GM12878 (cell line): ENCODE measurements around the gene ATP6V0C. TPM values are rescaled to one million over a fixed set of nuclear protein-coding genes. Genes with fewer than 3 reads are reported as not detected.
"Not testable (repeated sequence)": the region's sequence is repeated elsewhere in the genome, so short reads cannot be mapped to it uniquely, and the experiment has no call there.

ENCODE experiments used
- ATAC-seq: fragments of 200-7000 bp; cut with Tn5 transposase; 3 replicates; pipeline ENCODE4 v1.9.1; 2020; ENCODE audit warnings: mild to moderate bottlenecking, moderate library complexity
- BruUV-seq: library from RNA; stranded (reverse); fragments of 400-500 nt; replicated peaks from 2 replicates; lab custom pipeline; 2021; lab: Mats Ljungman, UMichigan
- CTCF ChIA-PET: fragments of 300-600 bp; sonication (Branson Sonifier 250); formaldehyde crosslinking; extraction: SDS; loops from one replicate; lab custom pipeline; 2021; ENCODE audit warnings: inconsistent platforms; lab: Yijun Ruan, JAX
- POLR2A ChIA-PET: fragments of 350-600 bp; formaldehyde crosslinking; extraction: SDS; loops from one replicate; lab custom pipeline; 2021; ENCODE audit warnings: inconsistent platforms; lab: Charles Lee
- RAD21 ChIA-PET: fragments of 300-600 bp; sonication (Branson Sonifier 250); formaldehyde crosslinking; loops from one replicate; lab custom pipeline; 2023; ENCODE audit warnings: antibody characterized with exemption; ENCODE audit not compliant: unreplicated experiment; lab: Charles Lee
- SMC1A ChIA-PET: fragments of 300-600 bp; sonication (Branson Sonifier 250); formaldehyde crosslinking; loops from one replicate; lab custom pipeline; 2023; ENCODE audit not compliant: unreplicated experiment, uncharacterized antibody; lab: Charles Lee
- DNase-seq: peaks from one replicate; pipeline ENCODE4 v3.0.0-alpha.2; 2011; ENCODE audit warnings: low read depth, low spot score
- FAIRE-seq: peaks from 3 replicates; lab custom pipeline; 2011; peaks lifted over from hg19 to GRCh38; lab: Jason Lieb, UNC
- H2AFZ ChIP-seq: 2 replicates; pipeline ENCODE4 v1.6.0; 2011; ENCODE audit warnings: low read depth, low read length, control low read depth; ENCODE audit not compliant: control insufficient read depth
- H3K27ac ChIP-seq: 2 replicates; pipeline ENCODE4 v1.5.1; 2011; ENCODE audit warnings: control low read depth; ENCODE audit not compliant: control insufficient read depth, insufficient read depth
- H3K27me3 ChIP-seq, 2 experiments: replicated peaks in 1 of 2; 2 replicates each; pipeline versions ENCODE4 v1.6.0 to v1.6.1; 2011; ENCODE audit warnings: low read length in 1 of 2; ENCODE audit not compliant: control insufficient read depth in 2 of 2, insufficient read depth in 2 of 2
- H3K36me3 ChIP-seq, 2 experiments: 2 replicates each; pipeline ENCODE4 v1.5.1; 2011; ENCODE audit warnings: low read length in 1 of 2; ENCODE audit not compliant: control insufficient read depth in 2 of 2, insufficient read depth in 2 of 2
- H3K4me1 ChIP-seq: 2 replicates; pipeline ENCODE4 v1.6.1; 2011; ENCODE audit warnings: mild to moderate bottlenecking, low read length, moderate library complexity, mixed read lengths; ENCODE audit not compliant: control insufficient read depth, insufficient read depth
- H3K4me2 ChIP-seq: 2 replicates; pipeline ENCODE4 v1.6.0; 2011; ENCODE audit warnings: control low read depth; ENCODE audit not compliant: control insufficient read depth, insufficient read depth
- H3K4me3 ChIP-seq: fragments of 200-600 bp; sonication (generic); 2 replicates; pipeline ENCODE4 v1.5.1; 2016
- H3K79me2 ChIP-seq: 2 replicates; pipeline ENCODE4 v1.6.0; 2011; ENCODE audit warnings: low read length; ENCODE audit not compliant: control insufficient read depth, insufficient read depth
- H3K9ac ChIP-seq: 2 replicates; pipeline ENCODE4 v1.8.0; 2011; ENCODE audit warnings: low read length, control low read depth, mixed read lengths; ENCODE audit not compliant: control insufficient read depth, insufficient read depth
- H3K9me3 ChIP-seq: replicated peaks from 3 replicates; pipeline ENCODE4 v1.5.1; 2011; ENCODE audit warnings: mild to moderate bottlenecking, low read length; ENCODE audit not compliant: control insufficient read depth, insufficient read depth
- H4K20me1 ChIP-seq: 2 replicates; pipeline ENCODE4 v1.6.0; 2011; ENCODE audit not compliant: control insufficient read depth, insufficient read depth
- WGBS: methylation state at CpG from one replicate; pipeline ENCODE4 v1.1.6; 2016; ENCODE audit warnings: low lambda C conversion rate; ENCODE audit not compliant: insufficient replicate concordance, insufficient coverage; ENCODE audit errors: missing lambda C conversion rate; 5-methylcytosine and 5-hydroxymethylcytosine counted together
- in situ Hi-C: fragments of 300-500 bp; cut with MboI; formaldehyde crosslinking; loops from 9 replicates; pipeline ENCODE4 v1.14.3; 2018; ENCODE audit warnings: mixed read lengths
- intact Hi-C: fragments of 100-400 bp; cut with micrococcal nuclease; formaldehyde crosslinking; loops from one replicate; pipeline ENCODE4 v1.14.2; 2022; ENCODE audit not compliant: unreplicated experiment
- microRNA counts: library from miRNA; unstranded; fragments of <30 nt; microRNA quantifications from one replicate; lab custom pipeline; 2016
- microRNA-seq: library from miRNA; unstranded; fragments of <30 nt; microRNA quantifications from one replicate; pipeline ENCODE4, GENCODE V29; 2018
- polyA plus RNA-seq, 11 experiments: library from polyadenylated mRNA; depleted of rRNA in 4 of 11; unstranded in 6 of 11; stranded (reverse) in 5 of 11; fragments of >200 nt; fragmentation: Nextera tagmentation in 4 of 11; fragmentation: Illumina TruSeq in 1 of 11; extraction: Ambion mirVana in 4 of 11; extraction: Trizol in 1 of 11; gene quantifications; 1 replicate in 1 of 11; 2 replicates in 10 of 11; pipeline versions ENCODE4 v1.2.1 to v1.2.3, GENCODE V29; 2011 to 2016; ENCODE audit warnings: inconsistent platforms in 2 of 11, missing spikeins in 2 of 11, low read depth in 1 of 11
- small RNA-seq: library from RNA; depleted of rRNA; stranded (forward); fragments of <200 nt; gene quantifications from one replicate; pipeline ENCODE3, GENCODE V24; 2014
- total RNA-seq, 4 experiments: library from RNA; depleted of rRNA in 3 of 4; stranded (reverse); fragments of >200 nt in 3 of 4; fragmentation: Illumina TruSeq in 1 of 4; extraction: Trizol in 1 of 4; gene quantifications; 2 replicates each; pipeline versions ENCODE4 v1.2.1 to v1.2.3, GENCODE V29; 2013 to 2021

ATP6V0C gene
- total and polyA plus RNA-seq, 10 of the 15 experiments (the other 5 are each of a cell fraction or from before 2014, with no cell fraction given) = 2.4 to 135 (median 18.4) TPM

GRCh38 chr16:2568573-2568972, 54.8 kb downstream of the ATP6V0C start:
- POLR2A ChIA-PET, H3K9ac ChIP-seq, ATAC-seq, H3K36me3 ChIP-seq, RAD21 ChIA-PET, H3K27me3 ChIP-seq, H3K27ac ChIP-seq, H4K20me1 ChIP-seq, H3K79me2 ChIP-seq, H3K9me3 ChIP-seq, H3K4me1 ChIP-seq, intact Hi-C loops, H2AFZ ChIP-seq, H3K4me2 ChIP-seq, CTCF ChIA-PET, BruUV-seq, H3K4me3 ChIP-seq, SMC1A ChIA-PET, DNase-seq, in situ Hi-C loops: not testable (repeated sequence)
- FAIRE-seq = peak; percentile 56
- no CpG with 5 or more reads among the region's 11 CpGs for WGBS

MicroRNAs encoded within 50 kb of the gene (microRNA counts, 767-probe panel; counts per million panel counts)
- microRNA hsa-miR-3178 (lab: Ali Mortazavi, UCI) = 55.3 counts per million

Small RNA genes within 50 kb of the gene (microRNA-seq; reads per million reads assigned to microRNA genes)
- gene MIR3178 (0.56 reads per million), gene MIR6768 (not detected)

Small RNA genes within 50 kb of the gene (small RNA-seq; reads per million reads assigned to genes)
- not detected for gene AC093525.1
- 0.90 reads per million, percentile 28 among the genes with 10 or more reads in this experiment for gene MIR3178
- gene MIR6768 = 0.27 reads per million

Other genes starting within 250 kb of the ATP6V0C start
Only the 7 nearest of the 12 such genes appear.
- gene CCNF, start 84.5 kb upstream of the ATP6V0C start, total RNA-seq (2014; rRNA removed) = 44.1 and 50.3 TPM in 2 replicates
- gene CCNF, start 84.5 kb upstream of the ATP6V0C start, total RNA-seq (2014; rRNA removed; fragmentation: Illumina TruSeq; extraction: Trizol) = 23.5 and 27.1 TPM in 2 replicates
- gene CCNF, start 84.5 kb upstream of the ATP6V0C start, total RNA-seq (2021) = 48.9 and 54.2 TPM in 2 replicates
- gene CCNF, start 84.5 kb upstream of the ATP6V0C start, polyA plus RNA-seq (2011; rRNA removed) = 9.1 and 16.3 TPM in 2 replicates
- gene CCNF, start 84.5 kb upstream of the ATP6V0C start, polyA plus RNA-seq (2014; fragmentation: Illumina TruSeq; extraction: Trizol) = 11.1 and 18.7 TPM in 2 replicates
- 1 to 10 TPM; 4.0 to 4.7 TPM for gene CCNF, start 84.5 kb upstream of the ATP6V0C start, polyA plus RNA-seq (2014; fragmentation: Nextera tagmentation; extraction: Ambion mirVana)
- 27.8 and 30.8 TPM in 2 replicates for gene CCNF, start 84.5 kb upstream of the ATP6V0C start, polyA plus RNA-seq (2014; rRNA removed)
- 10 to 100 TPM; 59.1 to 63.2 TPM for gene CCNF, start 84.5 kb upstream of the ATP6V0C start, polyA plus RNA-seq (2016; fragmentation: Nextera tagmentation; extraction: Ambion mirVana)
- gene TEDC2, start 53.8 kb upstream of the ATP6V0C start, total RNA-seq (2014; rRNA removed) = 38.0 and 38.9 TPM in 2 replicates
- 9.2 and 10.4 TPM in 2 replicates for gene TEDC2, start 53.8 kb upstream of the ATP6V0C start, total RNA-seq (2014; rRNA removed; fragmentation: Illumina TruSeq; extraction: Trizol)
- gene TEDC2, start 53.8 kb upstream of the ATP6V0C start, total RNA-seq (2021) = 24.9 and 30.8 TPM in 2 replicates
- 2.9 and 6.7 TPM in 2 replicates for gene TEDC2, start 53.8 kb upstream of the ATP6V0C start, polyA plus RNA-seq (2011; rRNA removed)
- gene TEDC2, start 53.8 kb upstream of the ATP6V0C start, polyA plus RNA-seq (2014; fragmentation: Illumina TruSeq; extraction: Trizol) = 2.9 and 7.4 TPM in 2 replicates
- 1 to 10 TPM in 1 of 2 experiments, under 1 TPM in 1; 0.23 to 2.5 TPM for gene TEDC2, start 53.8 kb upstream of the ATP6V0C start, polyA plus RNA-seq (2014; fragmentation: Nextera tagmentation; extraction: Ambion mirVana)
- gene TEDC2, start 53.8 kb upstream of the ATP6V0C start, polyA plus RNA-seq (2014; rRNA removed) = 27.8 and 35.3 TPM in 2 replicates
- gene TEDC2, start 53.8 kb upstream of the ATP6V0C start, polyA plus RNA-seq (2016; fragmentation: Nextera tagmentation; extraction: Ambion mirVana) = 10 to 100 TPM; 40.4 to 47.9 TPM
- gene NTN3, start 42.7 kb upstream of the ATP6V0C start, total RNA-seq (2014; rRNA removed) = not detected in 2 replicates
- not detected in 2 replicates for gene NTN3, start 42.7 kb upstream of the ATP6V0C start, total RNA-seq (2014; rRNA removed; fragmentation: Illumina TruSeq; extraction: Trizol)
- not detected in 2 replicates for gene NTN3, start 42.7 kb upstream of the ATP6V0C start, total RNA-seq (2021)
- gene NTN3, start 42.7 kb upstream of the ATP6V0C start, polyA plus RNA-seq (2011; rRNA removed) = not detected in 2 replicates
- gene NTN3, start 42.7 kb upstream of the ATP6V0C start, polyA plus RNA-seq (2014; fragmentation: Illumina TruSeq; extraction: Trizol) = not detected in 2 replicates
- gene NTN3, start 42.7 kb upstream of the ATP6V0C start, polyA plus RNA-seq (2014; fragmentation: Nextera tagmentation; extraction: Ambion mirVana) = not detected
- 0.04 and 0.22 TPM in 2 replicates for gene NTN3, start 42.7 kb upstream of the ATP6V0C start, polyA plus RNA-seq (2014; rRNA removed)
- not detected for gene NTN3, start 42.7 kb upstream of the ATP6V0C start, polyA plus RNA-seq (2016; fragmentation: Nextera tagmentation; extraction: Ambion mirVana)
- gene TBC1D24, start 38.8 kb upstream of the ATP6V0C start, total RNA-seq (2014; rRNA removed) = 5.6 and 6.6 TPM in 2 replicates
- gene TBC1D24, start 38.8 kb upstream of the ATP6V0C start, total RNA-seq (2014; rRNA removed; fragmentation: Illumina TruSeq; extraction: Trizol) = 3.3 and 3.5 TPM in 2 replicates
- 7.9 and 9.6 TPM in 2 replicates for gene TBC1D24, start 38.8 kb upstream of the ATP6V0C start, total RNA-seq (2021)
- gene TBC1D24, start 38.8 kb upstream of the ATP6V0C start, polyA plus RNA-seq (2011; rRNA removed) = 3.4 and 4.3 TPM in 2 replicates
- 2.6 and 2.7 TPM in 2 replicates for gene TBC1D24, start 38.8 kb upstream of the ATP6V0C start, polyA plus RNA-seq (2014; fragmentation: Illumina TruSeq; extraction: Trizol)
- 1 to 10 TPM; 1.1 to 1.5 TPM for gene TBC1D24, start 38.8 kb upstream of the ATP6V0C start, polyA plus RNA-seq (2014; fragmentation: Nextera tagmentation; extraction: Ambion mirVana)
- 5.7 and 6.9 TPM in 2 replicates for gene TBC1D24, start 38.8 kb upstream of the ATP6V0C start, polyA plus RNA-seq (2014; rRNA removed)
- gene TBC1D24, start 38.8 kb upstream of the ATP6V0C start, polyA plus RNA-seq (2016; fragmentation: Nextera tagmentation; extraction: Ambion mirVana) = 1 to 10 TPM; 4.6 to 5.8 TPM
- 26.3 and 32.2 TPM in 2 replicates for gene AMDHD2, start 6.4 kb downstream of the ATP6V0C start, total RNA-seq (2014; rRNA removed)
- 8.0 and 8.9 TPM in 2 replicates for gene AMDHD2, start 6.4 kb downstream of the ATP6V0C start, total RNA-seq (2014; rRNA removed; fragmentation: Illumina TruSeq; extraction: Trizol)
- gene AMDHD2, start 6.4 kb downstream of the ATP6V0C start, total RNA-seq (2021) = 35.1 and 41.8 TPM in 2 replicates
- gene AMDHD2, start 6.4 kb downstream of the ATP6V0C start, polyA plus RNA-seq (2011; rRNA removed) = 3.0 and 5.2 TPM in 2 replicates
- gene AMDHD2, start 6.4 kb downstream of the ATP6V0C start, polyA plus RNA-seq (2014; fragmentation: Illumina TruSeq; extraction: Trizol) = 0.76 and 3.9 TPM in 2 replicates
- under 1 TPM in 1 of 2 experiments, not detected in 1; 0.60 TPM for gene AMDHD2, start 6.4 kb downstream of the ATP6V0C start, polyA plus RNA-seq (2014; fragmentation: Nextera tagmentation; extraction: Ambion mirVana)
- 35.6 and 38.4 TPM in 2 replicates for gene AMDHD2, start 6.4 kb downstream of the ATP6V0C start, polyA plus RNA-seq (2014; rRNA removed)
- 10 to 100 TPM; 24.3 to 29.4 TPM for gene AMDHD2, start 6.4 kb downstream of the ATP6V0C start, polyA plus RNA-seq (2016; fragmentation: Nextera tagmentation; extraction: Ambion mirVana)
- gene CEMP1, start 17.5 kb downstream of the ATP6V0C start, total RNA-seq (2014; rRNA removed) = not detected in 2 replicates
- gene CEMP1, start 17.5 kb downstream of the ATP6V0C start, total RNA-seq (2014; rRNA removed; fragmentation: Illumina TruSeq; extraction: Trizol) = not detected in 2 replicates
- 0.15 TPM in 1 of 2 replicates, not detected in the other for gene CEMP1, start 17.5 kb downstream of the ATP6V0C start, total RNA-seq (2021)
- gene CEMP1, start 17.5 kb downstream of the ATP6V0C start, polyA plus RNA-seq (2011; rRNA removed) = 0.05 TPM in 1 of 2 replicates, not detected in the other
- gene CEMP1, start 17.5 kb downstream of the ATP6V0C start, polyA plus RNA-seq (2014; fragmentation: Illumina TruSeq; extraction: Trizol) = not detected in 2 replicates
- gene CEMP1, start 17.5 kb downstream of the ATP6V0C start, polyA plus RNA-seq (2014; fragmentation: Nextera tagmentation; extraction: Ambion mirVana) = 1 to 10 TPM in 1 of 2 experiments, not detected in 1; 1.5 TPM
- gene CEMP1, start 17.5 kb downstream of the ATP6V0C start, polyA plus RNA-seq (2014; rRNA removed) = not detected in 2 replicates
- 1 to 10 TPM; 3.9 to 8.2 TPM for gene CEMP1, start 17.5 kb downstream of the ATP6V0C start, polyA plus RNA-seq (2016; fragmentation: Nextera tagmentation; extraction: Ambion mirVana)
- 18.2 and 22.7 TPM in 2 replicates for gene PDPK1, start 24.1 kb downstream of the ATP6V0C start, total RNA-seq (2014; rRNA removed)
- gene PDPK1, start 24.1 kb downstream of the ATP6V0C start, total RNA-seq (2014; rRNA removed; fragmentation: Illumina TruSeq; extraction: Trizol) = 15.8 and 18.0 TPM in 2 replicates
- gene PDPK1, start 24.1 kb downstream of the ATP6V0C start, total RNA-seq (2021) = 35.7 and 39.0 TPM in 2 replicates
- 40.1 and 41.3 TPM in 2 replicates for gene PDPK1, start 24.1 kb downstream of the ATP6V0C start, polyA plus RNA-seq (2011; rRNA removed)
- 31.6 and 38.5 TPM in 2 replicates for gene PDPK1, start 24.1 kb downstream of the ATP6V0C start, polyA plus RNA-seq (2014; fragmentation: Illumina TruSeq; extraction: Trizol)
- gene PDPK1, start 24.1 kb downstream of the ATP6V0C start, polyA plus RNA-seq (2014; fragmentation: Nextera tagmentation; extraction: Ambion mirVana) = 1 to 10 TPM; 3.9 to 5.2 TPM
- 24.7 and 25.5 TPM in 2 replicates for gene PDPK1, start 24.1 kb downstream of the ATP6V0C start, polyA plus RNA-seq (2014; rRNA removed)
- gene PDPK1, start 24.1 kb downstream of the ATP6V0C start, polyA plus RNA-seq (2016; fragmentation: Nextera tagmentation; extraction: Ambion mirVana) = 10 to 100 TPM; 26.3 to 30.8 TPM